SK-N-MC (cell line): ENCODE measurements around the gene UTP3.

ENCODE experiments used
- EZH2 ChIP-seq: fragments of 200-600 bp; sonication (generic); IDR thresholded peaks from one replicate; pipeline ENCODE4 v1.6.1; 2017; ENCODE audit warnings: antibody characterized with exemption
- POLR2AphosphoS5 ChIP-seq: IDR thresholded peaks from 2 replicates; pipeline ENCODE4 v1.6.1; 2012; ENCODE audit warnings: mild to moderate bottlenecking, low read depth, low read length, borderline replicate concordance

DNA sequence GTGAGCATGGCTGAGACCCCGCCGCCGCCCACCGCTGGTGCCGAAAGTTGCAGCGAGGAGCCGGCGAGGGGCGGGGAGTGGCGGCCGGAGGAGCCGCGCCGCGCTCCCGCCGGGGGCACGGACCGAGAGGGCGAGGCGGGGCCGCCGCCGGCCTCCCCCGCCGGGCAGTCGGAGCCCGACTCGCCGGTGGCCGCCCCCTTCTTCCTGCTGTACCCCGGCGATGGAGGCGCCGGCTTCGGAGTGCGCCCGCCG is 16.5 kb downstream of the UTP3 start:
- TF ChIP-seq POLR2AphosphoS5 (no peak), EZH2 (no peak)
